Testis (tissue), 3 donors: Measurements from ENCODE around the gene GRIA1. TPM values are rescaled to one million over a fixed set of nuclear protein-coding genes. Genes with fewer than 3 reads are reported as not detected.

Source experiments
- DNase-seq: peaks from one replicate; pipeline ENCODE4 v3.0.0-alpha.2; 2019
- H3K27ac ChIP-seq, 2 donors: fragments of 200-600 bp; sonication (generic); one replicate each; pipeline ENCODE4 v1.5.1; 2019
- H3K27me3 ChIP-seq: fragments of 200-600 bp; sonication (generic); one replicate; pipeline ENCODE4 v1.5.1; 2019
- H3K36me3 ChIP-seq: fragments of 200-600 bp; sonication (generic); one replicate; pipeline ENCODE4 v1.5.1; 2017; ENCODE audit warnings: low read depth; ENCODE audit errors: missing control alignments
- H3K4me1 ChIP-seq: fragments of 200-600 bp; sonication (generic); one replicate; pipeline ENCODE4 v1.5.1; 2019
- H3K4me3 ChIP-seq, 2 donors: fragments of 200-600 bp; sonication (generic); one replicate each; pipeline ENCODE4 v1.5.1; 2017 to 2019
- H3K9me3 ChIP-seq: fragments of 200-600 bp; sonication (generic); one replicate; pipeline ENCODE4 v1.5.1; 2017
- CTCF ChIP-seq, 3 experiments: fragments of 450-650 bp in 2 of 3; fragments of 200-600 bp in 1 of 3; sonication (generic) in 1 of 3; IDR thresholded peaks; one replicate each; pipeline ENCODE4 v1.5.1; 2016 to 2019; ENCODE audit warnings: antibody characterized with exemption in 3 of 3, mild to moderate bottlenecking in 2 of 3, moderate library complexity in 1 of 3
- POLR2A ChIP-seq: fragments of 450-650 bp; IDR thresholded peaks from one replicate; pipeline ENCODE4 v1.6.1; 2017; ENCODE audit warnings: antibody characterized with exemption, mild to moderate bottlenecking, moderate library complexity
- WGBS, 2 donors: methylation state at CpG; one replicate each; pipeline ENCODE4 v1.1.5; 2018; 5-methylcytosine and 5-hydroxymethylcytosine counted together
- intact Hi-C: fragments of 100-400 bp; cut with DNase I; formaldehyde crosslinking; loops from one replicate; pipeline ENCODE4 v1.15.1; 2023; ENCODE audit warnings: low total_unique reads
- polyA plus RNA-seq: library from polyadenylated mRNA; stranded (reverse); fragments of 350-450 nt; fragmentation: Illumina TruSeq; extraction: RNeasy Lipid Tissue Mini Kit (QIAGEN cat#74804); gene quantifications from one replicate; pipeline ENCODE4 v1.2.3, GENCODE V29; 2014; ENCODE audit warnings: low read depth, low replicate concordance; ENCODE audit not compliant: insufficient read depth
- total RNA-seq, 2 donors: library from RNA; depleted of rRNA; stranded (reverse); fragments of >200 nt; gene quantifications; one replicate each; pipeline ENCODE4 v1.2.3, GENCODE V29; 2016

GRIA1 gene
- total and polyA plus RNA-seq, 3 donors from 2014 or later: 0.93 to 5.4 (median 3.5) TPM

- intact Hi-C loops: no loop called here
- no peak for DNase-seq
- Histone ChIP-seq H3K36me3 (no peaks in the 10 kb centered on the region), H3K27ac (no peak overlapping the region), H3K27me3 (no peaks in the 10 kb centered on the region), H3K4me1 (no peaks in the 10 kb centered on the region), H3K9me3 (no peaks in the 10 kb centered on the region), H3K4me3 (no peak overlapping the region)
- TF ChIP-seq POLR2A (no peak), CTCF (IDR thresholded peaks at IDR 0.05) (no peak)
These were observed 292.8 kb downstream of the GRIA1 start for GRCh38 chr5:153783362-153783658.

GRCh38 chr5:153784277-153784676, 293.8 kb downstream of the GRIA1 start:
- intact Hi-C loops: no loop called here
- 84 to 86% methylated on average over 3 of the region's 3 CpGs for WGBS, 2 donors
- H3K4me1 ChIP-seq: no peaks in the 10 kb centered on the region
- no peak overlapping the region for H3K4me3 ChIP-seq
- TF ChIP-seq CTCF (IDR thresholded peaks at IDR 0.05): no peak
- no peak for TF ChIP-seq POLR2A
- H3K27me3 ChIP-seq: no peaks in the 10 kb centered on the region
- DNase-seq: no peak
- no peaks in the 10 kb centered on the region for H3K36me3 ChIP-seq
- H3K27ac ChIP-seq: no peak overlapping the region
- no peaks in the 10 kb centered on the region for H3K9me3 ChIP-seq

- no peak overlapping the region for H3K4me3 ChIP-seq
- no peaks in the 10 kb centered on the region for H3K9me3 ChIP-seq
- no peaks in the 10 kb centered on the region for H3K27me3 ChIP-seq
- TF ChIP-seq CTCF (IDR thresholded peaks at IDR 0.05) (no peak), POLR2A (no peak)
- intact Hi-C loops: no loop called here
- H3K27ac ChIP-seq: no peak overlapping the region
- WGBS, 2 donors: 93 to 94% methylated on average over 2 of the region's 2 CpGs
- DNase-seq: no peak
- H3K36me3 ChIP-seq: no peaks in the 10 kb centered on the region
- H3K4me1 ChIP-seq: no peaks in the 10 kb centered on the region
These were observed 300.9 kb downstream of the GRIA1 start for GRCh38 chr5:153791339-153791738.

- Histone ChIP-seq H3K36me3 (no peaks in the 10 kb centered on the region), H3K4me1 (no peaks in the 10 kb centered on the region), H3K27me3 (no peaks in the 10 kb centered on the region), H3K4me3 (no peak overlapping the region), H3K9me3 (no peaks in the 10 kb centered on the region), H3K27ac (no peak overlapping the region)
- DNase-seq: no peak
- no peak for TF ChIP-seq POLR2A
- no peak for TF ChIP-seq CTCF (IDR thresholded peaks at IDR 0.05)
- intact Hi-C loops: no loop called here
These were observed 301.8 kb downstream of the GRIA1 start for GRCh38 chr5:153792305-153792704.

DNA sequence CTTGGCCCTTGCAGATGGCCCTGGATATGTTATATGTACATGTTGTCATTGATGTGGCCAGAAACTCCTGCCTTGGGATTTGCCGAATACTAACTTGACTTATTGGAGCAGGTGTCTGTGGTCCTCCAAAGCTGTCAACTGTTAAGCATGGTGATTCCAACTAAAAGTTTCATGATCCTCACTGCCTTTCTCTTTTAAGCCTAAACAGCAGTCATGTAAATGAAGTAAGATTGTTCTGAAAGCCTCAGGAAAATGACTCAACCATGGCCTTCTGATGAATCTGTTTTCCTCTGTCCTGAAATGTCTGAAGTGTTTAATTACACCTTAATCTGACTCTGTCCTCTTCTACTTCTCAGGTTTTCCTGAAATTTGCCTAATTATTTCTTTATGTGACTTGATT, 303.2 kb downstream of the GRIA1 start:
- Histone ChIP-seq H3K4me1 (no peaks in the 10 kb centered on the region), H3K36me3 (no peaks in the 10 kb centered on the region), H3K27me3 (no peaks in the 10 kb centered on the region), H3K4me3 (no peak overlapping the region), H3K27ac (no peak overlapping the region), H3K9me3 (no peaks in the 10 kb centered on the region)
- intact Hi-C loops: no loop called here
- no peak for TF ChIP-seq POLR2A
- no peak for TF ChIP-seq CTCF (IDR thresholded peaks at IDR 0.05)
- 83 to 95% methylated on average over 1 of the region's 1 CpG for WGBS, 2 donors
- DNase-seq: no peak
